ENCODE data around the gene MAPK4. TPM values are rescaled to one million over a fixed set of nuclear protein-coding genes. Genes with fewer than 3 reads are reported as not detected.
"Not testable (repeated sequence)": the region's sequence is repeated elsewhere in the genome, so short reads cannot be mapped to it uniquely, and the experiment has no call there.

Gene MAPK4
- total RNA-seq, 1 donor from 2014 or later = not detected

GRCh38 chr18:50694147-50694546 is 134.3 kb downstream of the MAPK4 start:
- Mint-ChIP-seq H3K27ac (no peak overlapping the region), H3K27me3 (ENCODE audit: low read depth) (peaks cover 2% of the 10 kb centered on the region), H3K36me3 (ENCODE audit: low read depth) (no peaks in the 10 kb centered on the region), H3K4me3 (ENCODE audit: low read depth) (no peak overlapping the region), H3K9me3 (no peaks in the 10 kb centered on the region), H3K4me1 (ENCODE audit: low read depth) (no peaks in the 10 kb centered on the region)
- intact Hi-C loops (cut with micrococcal nuclease) = no loop called here
- DNase-seq (ENCODE audit: low spot score) = no peak

GRCh38 chr18:50695431-50696176 is 135.7 kb downstream of the MAPK4 start:
- no peak for DNase-seq (ENCODE audit: low spot score)
- H3K4me3 Mint-ChIP-seq (ENCODE audit: low read depth) = no peak overlapping the region
- H3K36me3 Mint-ChIP-seq (ENCODE audit: low read depth) = no peaks in the 10 kb centered on the region
- H3K27me3 Mint-ChIP-seq (ENCODE audit: low read depth) = no peaks in the 10 kb centered on the region
- no peaks in the 10 kb centered on the region for H3K9me3 Mint-ChIP-seq
- H3K4me1 Mint-ChIP-seq (ENCODE audit: low read depth) = no peaks in the 10 kb centered on the region
- intact Hi-C loops (cut with micrococcal nuclease) = no loop called here
- no peak overlapping the region for H3K27ac Mint-ChIP-seq

GRCh38 chr18:50696436-50696835 is 136.5 kb downstream of the MAPK4 start:
- DNase-seq (ENCODE audit: low spot score) = no peak
- no peak overlapping the region for H3K27ac Mint-ChIP-seq
- intact Hi-C loops (cut with micrococcal nuclease) = no loop called here
- H3K36me3 Mint-ChIP-seq (ENCODE audit: low read depth) = no peaks in the 10 kb centered on the region
- H3K4me3 Mint-ChIP-seq (ENCODE audit: low read depth) = no peak overlapping the region
- H3K27me3 Mint-ChIP-seq (ENCODE audit: low read depth) = no peaks in the 10 kb centered on the region
- H3K9me3 Mint-ChIP-seq = no peaks in the 10 kb centered on the region
- no peaks in the 10 kb centered on the region for H3K4me1 Mint-ChIP-seq (ENCODE audit: low read depth)

DNA sequence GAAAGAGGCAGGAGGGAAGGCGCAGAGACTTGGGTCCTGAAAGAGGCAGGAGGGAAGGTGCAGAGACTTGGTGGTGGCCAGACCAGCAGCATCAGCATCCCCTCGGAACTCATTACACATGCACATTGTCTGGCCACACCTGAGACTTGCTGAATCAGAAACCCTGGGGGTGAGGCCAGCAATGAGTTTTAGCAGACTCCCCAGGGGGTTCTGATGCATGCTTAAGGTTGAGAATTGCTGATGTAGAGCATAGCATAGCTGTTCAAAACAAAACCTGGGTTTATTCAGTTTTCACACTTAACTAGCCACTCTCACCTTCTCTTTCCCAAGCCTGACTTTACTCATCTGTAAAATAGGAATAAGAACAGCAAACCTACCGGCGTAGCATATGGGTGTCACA is 137.0 kb downstream of the MAPK4 start:
- intact Hi-C loops (cut with micrococcal nuclease) = no loop called here
- H3K4me1 Mint-ChIP-seq (ENCODE audit: low read depth) = no peaks in the 10 kb centered on the region
- no peaks in the 10 kb centered on the region for H3K9me3 Mint-ChIP-seq
- no peak overlapping the region for H3K27ac Mint-ChIP-seq
- no peak for DNase-seq (ENCODE audit: low spot score)
- no peak overlapping the region for H3K4me3 Mint-ChIP-seq (ENCODE audit: low read depth)
- H3K36me3 Mint-ChIP-seq (ENCODE audit: low read depth) = no peaks in the 10 kb centered on the region
- no peaks in the 10 kb centered on the region for H3K27me3 Mint-ChIP-seq (ENCODE audit: low read depth)

DNA sequence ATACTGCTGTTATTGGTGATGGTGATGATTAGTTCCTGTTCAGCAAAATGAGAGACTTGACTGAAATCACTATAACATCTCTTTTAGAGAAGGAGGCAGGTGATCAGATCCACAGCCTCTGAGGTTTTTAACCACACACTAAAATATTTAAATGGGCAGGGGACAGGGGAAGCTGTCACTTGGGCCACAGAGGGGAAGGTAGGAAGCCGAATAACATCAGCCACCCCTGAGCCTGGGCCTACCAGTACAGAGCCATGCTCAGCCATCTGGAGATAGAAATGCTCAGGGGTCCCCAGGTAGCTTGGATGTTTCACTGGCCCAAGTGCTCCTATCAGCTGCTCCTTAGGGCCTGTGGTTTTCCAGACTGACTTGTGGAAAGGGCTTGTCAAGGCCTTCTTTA is 137.6 kb downstream of the MAPK4 start:
- H3K4me3 Mint-ChIP-seq (ENCODE audit: low read depth) = no peak overlapping the region
- intact Hi-C loops (cut with micrococcal nuclease) = no loop called here
- DNase-seq (ENCODE audit: low spot score) = no peak
- no peaks in the 10 kb centered on the region for H3K4me1 Mint-ChIP-seq (ENCODE audit: low read depth)
- no peaks in the 10 kb centered on the region for H3K27me3 Mint-ChIP-seq (ENCODE audit: low read depth)
- H3K36me3 Mint-ChIP-seq (ENCODE audit: low read depth) = no peaks in the 10 kb centered on the region
- no peaks in the 10 kb centered on the region for H3K9me3 Mint-ChIP-seq
- H3K27ac Mint-ChIP-seq = no peak overlapping the region

DNA sequence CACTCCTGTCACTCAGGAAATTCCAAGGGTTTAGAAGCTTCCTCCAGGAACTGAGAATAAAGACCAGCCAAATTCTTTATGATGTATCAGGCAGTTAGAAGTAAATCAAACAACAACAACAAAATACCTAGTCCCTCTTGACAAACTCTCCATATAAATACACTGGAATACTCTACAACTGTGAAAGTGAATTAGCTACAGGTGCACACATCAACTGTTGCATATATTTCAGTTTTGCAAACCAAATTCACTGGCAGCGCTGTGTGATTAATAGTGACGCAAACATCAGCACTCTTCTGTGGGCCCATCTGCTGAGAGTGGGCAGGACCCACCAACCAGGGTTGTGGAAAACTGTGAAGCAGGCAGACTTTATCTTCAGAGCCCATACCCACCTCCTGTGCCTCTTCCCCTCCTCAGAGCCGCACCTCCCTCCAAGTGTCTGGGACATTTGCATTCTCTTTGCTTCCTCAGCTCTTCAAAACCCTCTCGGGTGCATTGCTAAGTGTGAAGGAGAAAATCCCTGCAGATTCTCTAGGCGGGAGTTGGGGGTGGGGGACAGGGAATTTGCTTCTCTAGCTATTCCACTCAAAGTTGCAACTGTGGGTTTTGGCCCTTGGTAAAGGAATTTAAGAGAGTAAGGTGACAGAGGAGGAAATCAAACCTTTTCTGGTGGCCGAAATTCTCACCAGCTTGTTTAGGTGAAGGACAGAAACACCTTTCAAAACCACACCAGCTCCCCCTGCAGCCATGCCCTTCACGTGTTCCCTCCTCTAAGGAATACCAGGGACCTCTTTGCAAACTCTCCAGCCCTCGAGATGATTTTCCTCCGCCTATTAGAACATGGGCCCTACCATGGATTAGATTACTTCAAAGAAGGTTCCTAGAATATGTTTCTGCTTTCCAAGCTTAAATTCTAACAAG is 140.6 kb downstream of the MAPK4 start:
- Mint-ChIP-seq H3K27ac (no peak overlapping the region), H3K36me3 (ENCODE audit: low read depth) (no peaks in the 10 kb centered on the region), H3K4me3 (ENCODE audit: low read depth) (no peak overlapping the region), H3K27me3 (ENCODE audit: low read depth) (no peaks in the 10 kb centered on the region), H3K9me3 (no peaks in the 10 kb centered on the region), H3K4me1 (ENCODE audit: low read depth) (no peaks in the 10 kb centered on the region)
- intact Hi-C loops (cut with micrococcal nuclease) = no loop called here
- no peak for DNase-seq (ENCODE audit: low spot score)

GRCh38 chr18:50704357-50704940 is 144.6 kb downstream of the MAPK4 start:
- DNase-seq (ENCODE audit: low spot score) = no peak

DNA sequence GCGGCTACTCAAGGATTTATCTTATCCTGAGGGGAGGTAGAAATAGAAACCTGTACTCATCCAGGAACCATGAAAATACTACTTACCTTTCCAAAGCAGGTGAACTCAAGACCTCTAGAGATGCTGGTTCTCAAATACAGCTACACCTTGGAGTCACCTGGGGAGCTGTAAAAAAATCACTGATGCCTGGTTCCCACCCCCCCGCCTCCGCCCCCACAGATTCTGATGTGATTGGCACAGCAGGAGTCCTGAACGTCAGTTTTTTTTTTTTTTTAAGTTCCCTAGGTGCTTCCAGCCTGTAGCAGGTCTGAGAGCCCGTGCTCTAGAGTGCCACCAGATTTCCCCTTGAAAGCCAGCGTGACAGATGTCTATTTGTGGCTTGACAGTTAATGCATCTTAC is 146.3 kb downstream of the MAPK4 start:
- Mint-ChIP-seq H3K36me3 (ENCODE audit: low read depth) (no peaks in the 10 kb centered on the region), H3K4me1 (ENCODE audit: low read depth) (no peaks in the 10 kb centered on the region), H3K27me3 (ENCODE audit: low read depth) (no peaks in the 10 kb centered on the region), H3K9me3 (no peaks in the 10 kb centered on the region), H3K4me3 (ENCODE audit: low read depth) (no peak overlapping the region), H3K27ac (no peak overlapping the region)
- intact Hi-C loops (cut with micrococcal nuclease) = no loop called here
- DNase-seq (ENCODE audit: low spot score) = no peak

More at GRCh38 chr18:50704357-50704940, 144.6 kb downstream of the MAPK4 start:
- no peak overlapping the region for H3K4me3 Mint-ChIP-seq (ENCODE audit: low read depth)
- no peaks in the 10 kb centered on the region for H3K4me1 Mint-ChIP-seq (ENCODE audit: low read depth)
- no peaks in the 10 kb centered on the region for H3K9me3 Mint-ChIP-seq
- intact Hi-C loops (cut with micrococcal nuclease) = no loop called here
- H3K36me3 Mint-ChIP-seq (ENCODE audit: low read depth) = no peaks in the 10 kb centered on the region
- H3K27me3 Mint-ChIP-seq (ENCODE audit: low read depth) = no peaks in the 10 kb centered on the region
- no peak overlapping the region for H3K27ac Mint-ChIP-seq

DNA sequence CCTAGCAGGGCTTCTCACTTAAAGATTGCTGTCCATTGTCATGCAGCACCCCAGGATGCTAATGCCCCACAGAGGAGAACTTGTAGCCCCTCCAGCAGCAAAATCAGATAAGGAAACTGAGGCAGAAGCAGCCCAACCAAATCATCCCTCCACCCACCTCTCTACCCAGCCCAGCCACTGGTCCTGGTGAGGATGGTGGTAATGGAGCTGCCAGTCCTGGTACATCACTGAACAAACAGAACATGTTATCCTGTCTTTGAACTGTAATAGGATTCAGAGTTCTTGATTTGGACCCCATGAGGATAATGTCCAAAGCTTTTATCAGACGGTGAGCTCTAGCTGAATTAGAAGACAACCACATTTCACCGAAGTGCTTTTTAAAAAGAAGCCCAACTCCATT is 146.8 kb downstream of the MAPK4 start:
- Mint-ChIP-seq H3K27ac (no peak overlapping the region), H3K27me3 (ENCODE audit: low read depth) (no peaks in the 10 kb centered on the region), H3K4me3 (ENCODE audit: low read depth) (no peak overlapping the region), H3K36me3 (ENCODE audit: low read depth) (no peaks in the 10 kb centered on the region), H3K4me1 (ENCODE audit: low read depth) (no peaks in the 10 kb centered on the region), H3K9me3 (no peaks in the 10 kb centered on the region)
- DNase-seq (ENCODE audit: low spot score) = no peak
- intact Hi-C loops (cut with micrococcal nuclease) = no loop called here

GRCh38 chr18:50707297-50707696 is 147.4 kb downstream of the MAPK4 start:
- H3K27ac Mint-ChIP-seq; H3K36me3 Mint-ChIP-seq (ENCODE audit: low read depth); H3K4me3 Mint-ChIP-seq (ENCODE audit: low read depth); intact Hi-C loops (cut with micrococcal nuclease); H3K9me3 Mint-ChIP-seq; H3K27me3 Mint-ChIP-seq (ENCODE audit: low read depth); DNase-seq (ENCODE audit: low spot score); H3K4me1 Mint-ChIP-seq (ENCODE audit: low read depth): not testable (repeated sequence)

- Mint-ChIP-seq H3K9me3 (no peaks in the 10 kb centered on the region), H3K4me3 (ENCODE audit: low read depth) (no peak overlapping the region), H3K27ac (no peak overlapping the region), H3K27me3 (ENCODE audit: low read depth) (no peaks in the 10 kb centered on the region), H3K36me3 (ENCODE audit: low read depth) (no peaks in the 10 kb centered on the region), H3K4me1 (ENCODE audit: low read depth) (no peaks in the 10 kb centered on the region)
- intact Hi-C loops (cut with micrococcal nuclease) = no loop called here
- no peak for DNase-seq (ENCODE audit: low spot score)
Measured at GRCh38 chr18:50707855-50708469, 148.1 kb downstream of the MAPK4 start.

GRCh38 chr18:50709193-50709592 is 149.3 kb downstream of the MAPK4 start:
- no peak for DNase-seq (ENCODE audit: low spot score)
- intact Hi-C loops (cut with micrococcal nuclease) = no loop called here
- Mint-ChIP-seq H3K9me3 (no peaks in the 10 kb centered on the region), H3K36me3 (ENCODE audit: low read depth) (no peaks in the 10 kb centered on the region), H3K4me3 (ENCODE audit: low read depth) (no peak overlapping the region), H3K27me3 (ENCODE audit: low read depth) (no peaks in the 10 kb centered on the region), H3K4me1 (ENCODE audit: low read depth) (no peaks in the 10 kb centered on the region), H3K27ac (no peak overlapping the region)
